ENCODE measurements around the gene CDX1. TPM values are rescaled to one million over a fixed set of nuclear protein-coding genes. Genes with fewer than 3 reads are reported as not detected.

Gene CDX1
- total and polyA plus RNA-seq, 3 donors from 2014 or later = 3.4 to 5.2 (median 3.4) TPM

DNA sequence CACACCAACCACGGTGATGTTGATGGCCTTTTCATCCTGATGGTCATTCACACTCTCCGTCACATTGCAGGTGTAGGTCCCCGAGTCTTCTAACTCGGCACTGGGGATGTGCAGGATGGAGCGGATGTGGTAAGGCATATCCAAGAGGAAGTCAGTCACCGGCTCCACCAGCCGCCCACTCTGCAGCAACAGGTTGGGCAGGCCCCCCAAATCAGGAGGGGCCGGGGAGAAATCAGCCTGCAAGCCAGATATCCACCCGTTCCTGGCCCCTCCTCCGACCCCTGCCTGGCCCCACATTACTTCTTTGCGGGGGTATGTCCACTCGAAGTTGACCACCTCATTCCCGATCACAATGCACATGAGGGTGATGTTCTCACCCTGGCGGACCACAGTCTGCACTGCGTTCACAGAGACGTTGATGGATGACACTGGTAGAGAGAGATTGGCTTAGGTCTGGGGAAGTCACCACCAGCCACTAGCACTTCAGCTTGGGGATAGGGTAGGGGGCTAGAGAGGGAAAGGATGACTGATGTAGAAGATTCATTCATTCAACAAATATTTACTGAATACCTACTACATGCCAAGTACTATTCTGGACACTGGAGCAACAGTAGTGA lies 32.9 kb upstream of the CDX1 start:
- peaks cover 44% of the 10 kb centered on the region for H3K4me1 ChIP-seq
- no peak overlapping the region for H3K4me3 ChIP-seq
- no peaks in the 10 kb centered on the region for H3K9me3 ChIP-seq
- TF ChIP-seq, protein P1, sequence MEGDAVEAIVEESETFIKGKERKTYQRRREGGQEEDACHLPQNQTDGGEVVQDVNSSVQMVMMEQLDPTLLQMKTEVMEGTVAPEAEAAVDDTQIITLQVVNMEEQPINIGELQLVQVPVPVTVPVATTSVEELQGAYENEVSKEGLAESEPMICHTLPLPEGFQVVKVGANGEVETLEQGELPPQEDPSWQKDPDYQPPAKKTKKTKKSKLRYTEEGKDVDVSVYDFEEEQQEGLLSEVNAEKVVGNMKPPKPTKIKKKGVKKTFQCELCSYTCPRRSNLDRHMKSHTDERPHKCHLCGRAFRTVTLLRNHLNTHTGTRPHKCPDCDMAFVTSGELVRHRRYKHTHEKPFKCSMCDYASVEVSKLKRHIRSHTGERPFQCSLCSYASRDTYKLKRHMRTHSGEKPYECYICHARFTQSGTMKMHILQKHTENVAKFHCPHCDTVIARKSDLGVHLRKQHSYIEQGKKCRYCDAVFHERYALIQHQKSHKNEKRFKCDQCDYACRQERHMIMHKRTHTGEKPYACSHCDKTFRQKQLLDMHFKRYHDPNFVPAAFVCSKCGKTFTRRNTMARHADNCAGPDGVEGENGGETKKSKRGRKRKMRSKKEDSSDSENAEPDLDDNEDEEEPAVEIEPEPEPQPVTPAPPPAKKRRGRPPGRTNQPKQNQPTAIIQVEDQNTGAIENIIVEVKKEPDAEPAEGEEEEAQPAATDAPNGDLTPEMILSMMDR (IDR thresholded peaks at IDR 0.05) = no peak
- no peak for TF ChIP-seq POLR2A (IDR thresholded peaks at IDR 0.05)
- no peaks in the 10 kb centered on the region for H3K27me3 ChIP-seq
- DNase-seq = no peak
- 75 to 77% methylated on average over 16 of the region's 16 CpGs for WGBS, 2 donors
- intact Hi-C loops (cut with DNase I; ENCODE audit: low total_unique reads) = no loop called here
- H3K27ac ChIP-seq = peak overlapping the region in 1 of 2 donors; percentile 76
- H3K36me3 ChIP-seq (ENCODE audit: low read depth, missing control alignments) = no peaks in the 10 kb centered on the region

DNA sequence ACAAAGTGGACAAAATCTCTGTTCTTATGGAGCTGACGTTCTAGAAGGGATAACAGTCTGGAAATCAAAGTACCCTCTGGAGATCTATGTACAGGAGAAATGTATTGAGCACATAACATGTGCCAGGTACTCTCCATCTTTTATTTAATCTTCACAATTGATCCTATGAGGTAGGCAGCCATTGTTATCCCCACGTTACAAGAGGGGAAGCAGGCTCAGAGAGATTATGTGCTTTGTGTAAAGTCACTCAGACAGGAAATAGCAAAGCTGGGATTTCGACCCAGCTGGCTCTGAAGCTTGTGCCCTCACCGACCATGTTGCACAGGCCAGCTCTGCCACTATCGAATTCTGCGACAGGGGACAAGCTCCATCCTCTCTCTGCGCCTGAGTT lies 32.4 kb upstream of the CDX1 start:
- Histone ChIP-seq H3K36me3 (ENCODE audit: low read depth, missing control alignments) (no peaks in the 10 kb centered on the region), H3K4me1 (peaks cover 49% of the 10 kb centered on the region), H3K9me3 (no peaks in the 10 kb centered on the region), H3K27ac (no peak overlapping the region), H3K27me3 (no peaks in the 10 kb centered on the region), H3K4me3 (no peak overlapping the region)
- no peak for TF ChIP-seq POLR2A (IDR thresholded peaks at IDR 0.05)
- TF ChIP-seq, protein P1 (IDR thresholded peaks at IDR 0.05) = no peak
- no peak for DNase-seq
- WGBS, 2 donors = 77% methylated on average over 7 of the region's 7 CpGs
- intact Hi-C loops (cut with DNase I; ENCODE audit: low total_unique reads) = no loop called here

DNA sequence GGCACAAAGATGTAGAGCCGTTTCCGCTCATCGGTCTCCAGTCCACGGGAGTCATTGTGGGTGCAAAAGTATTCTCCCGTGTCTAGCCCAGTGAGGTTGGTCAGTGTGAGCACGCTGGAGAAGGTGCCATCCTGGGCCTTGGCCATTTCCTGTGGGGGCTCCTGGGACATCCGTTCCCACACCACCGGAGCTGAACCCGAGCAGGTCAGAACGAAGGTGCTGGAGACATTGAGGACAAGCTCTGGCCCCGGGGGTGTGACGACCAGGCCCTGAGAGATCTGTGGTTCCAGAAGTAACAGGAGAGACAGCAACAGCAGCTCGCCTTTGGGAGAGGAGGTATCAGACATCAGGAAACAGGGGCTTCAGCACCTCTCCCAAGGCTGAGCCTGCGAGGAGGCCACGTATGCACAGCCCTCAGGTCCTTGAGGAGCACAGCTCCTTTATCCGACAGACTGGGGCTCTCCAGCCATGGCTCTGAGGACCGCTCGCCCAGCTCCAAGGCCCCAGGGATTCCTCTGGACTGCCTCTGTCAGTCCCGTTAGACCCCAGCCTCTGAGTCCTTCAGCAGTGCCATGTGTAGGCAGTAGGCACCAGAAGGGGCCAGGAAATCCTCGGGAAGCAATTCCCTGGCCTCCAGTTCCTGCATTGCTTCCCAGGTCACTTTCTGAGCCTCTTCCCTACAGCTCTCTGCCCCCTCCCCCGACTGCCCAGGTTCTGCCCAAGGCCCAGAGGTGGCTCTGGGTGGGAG lies 30.8 kb upstream of the CDX1 start:
- WGBS, 2 donors = 76 to 77% methylated on average over 14 to 21 of the region's 21 CpGs
- H3K4me3 ChIP-seq = no peak overlapping the region
- intact Hi-C loops (cut with DNase I; ENCODE audit: low total_unique reads) = no loop called here
- DNase-seq = no peak
- no peaks in the 10 kb centered on the region for H3K36me3 ChIP-seq (ENCODE audit: low read depth, missing control alignments)
- no peak for TF ChIP-seq POLR2A (IDR thresholded peaks at IDR 0.05)
- TF ChIP-seq, protein P1 (IDR thresholded peaks at IDR 0.05) = no peak
- no peaks in the 10 kb centered on the region for H3K9me3 ChIP-seq
- no peaks in the 10 kb centered on the region for H3K27me3 ChIP-seq
- peak overlapping the region; percentile 72 to 86 for H3K27ac ChIP-seq
- peaks cover 57% of the 10 kb centered on the region for H3K4me1 ChIP-seq

DNA sequence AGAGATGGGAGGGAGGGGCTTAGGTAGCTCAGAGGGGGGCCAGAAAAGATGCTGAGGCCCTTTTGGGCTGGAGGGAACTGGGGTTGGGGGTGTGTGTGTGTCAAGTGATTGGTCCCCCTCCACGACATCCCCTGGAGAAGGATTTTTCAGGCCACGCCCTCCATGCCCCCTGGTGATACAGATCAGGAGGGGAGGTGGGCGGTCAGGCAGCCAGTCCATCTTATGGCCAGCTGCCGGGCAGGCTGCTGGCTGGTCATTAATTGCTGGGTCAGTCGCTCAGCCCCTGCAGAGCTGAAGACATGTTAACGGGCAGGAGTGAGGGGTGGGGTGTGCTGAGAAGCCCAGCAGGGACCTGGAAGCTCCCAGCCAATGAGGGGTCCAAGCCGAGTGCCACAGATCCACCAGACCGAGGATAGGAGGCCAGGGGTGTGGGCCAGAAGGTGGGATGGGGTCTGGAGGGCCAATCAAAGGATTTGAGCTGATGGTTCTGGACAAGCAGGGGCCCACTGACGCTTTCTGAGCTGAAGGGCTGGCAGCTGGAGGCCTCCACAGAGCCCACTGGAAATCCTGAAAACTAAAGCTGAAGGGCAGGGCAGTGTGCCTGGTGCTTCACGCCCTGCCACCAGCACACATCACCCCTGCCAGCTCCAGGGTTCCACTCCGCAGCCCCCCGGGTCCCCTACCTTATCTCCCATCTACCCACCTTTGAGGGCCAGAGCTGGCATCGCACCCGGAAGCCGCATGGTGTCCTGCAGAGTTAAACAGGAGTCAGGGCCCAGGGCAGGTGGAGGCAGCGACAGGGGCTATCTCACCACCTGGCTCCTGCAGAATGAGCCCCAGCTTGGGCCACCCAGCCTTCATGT lies 30.0 kb upstream of the CDX1 start:
- H3K36me3 ChIP-seq (ENCODE audit: low read depth, missing control alignments) = no peaks in the 10 kb centered on the region
- H3K4me1 ChIP-seq = peaks cover 59% of the 10 kb centered on the region
- H3K27me3 ChIP-seq = no peaks in the 10 kb centered on the region
- intact Hi-C loops (cut with DNase I; ENCODE audit: low total_unique reads) = no loop called here
- no peaks in the 10 kb centered on the region for H3K9me3 ChIP-seq
- peak overlapping the region; percentile 72 to 86 for H3K27ac ChIP-seq
- no peak for TF ChIP-seq POLR2A (IDR thresholded peaks at IDR 0.05)
- TF ChIP-seq, protein P1 (IDR thresholded peaks at IDR 0.05) = no peak
- no peak overlapping the region for H3K4me3 ChIP-seq
- DNase-seq = no peak
- 76 to 84% methylated on average over 12 to 16 of the region's 16 CpGs for WGBS, 2 donors
